Astrocyte of the hippocampus (primary cell): ENCODE measurements around the gene TKTL1.
"Not testable (repeated sequence)": the region's sequence is repeated elsewhere in the genome, so short reads cannot be mapped to it uniquely, and the experiment has no call there.

Experiments
- DNase-seq: peaks from one replicate; pipeline ENCODE4 v3.0.0; 2011; ENCODE audit warnings: low read depth, low spot score

Gene TKTL1

GRCh38 chrX:154309041-154309775, 13.6 kb downstream of the TKTL1 start:
- no peak for DNase-seq

GRCh38 chrX:154310616-154311536, 15.3 kb downstream of the TKTL1 start:
- no peak for DNase-seq

DNA sequence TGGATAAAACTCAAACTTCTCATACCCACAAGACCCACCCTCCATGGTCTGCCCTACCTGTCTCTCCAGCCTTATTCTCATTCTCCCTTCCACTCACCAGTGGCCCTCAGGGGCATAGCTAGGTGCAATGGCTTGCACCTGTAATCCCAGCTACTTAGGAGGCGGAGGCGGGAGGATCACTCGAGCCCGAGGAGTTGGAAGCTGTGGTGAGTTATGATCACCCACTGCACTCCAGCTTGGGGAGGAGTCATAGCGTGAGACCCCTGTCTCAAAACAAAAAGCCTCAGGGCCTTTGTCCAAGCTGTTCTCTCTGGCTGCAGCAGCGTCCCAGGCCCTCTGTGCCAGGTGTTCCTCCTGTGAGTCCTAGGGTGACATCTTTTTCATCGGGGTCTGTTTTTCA, 16.5 kb downstream of the TKTL1 start:
- DNase-seq = no peak

DNA sequence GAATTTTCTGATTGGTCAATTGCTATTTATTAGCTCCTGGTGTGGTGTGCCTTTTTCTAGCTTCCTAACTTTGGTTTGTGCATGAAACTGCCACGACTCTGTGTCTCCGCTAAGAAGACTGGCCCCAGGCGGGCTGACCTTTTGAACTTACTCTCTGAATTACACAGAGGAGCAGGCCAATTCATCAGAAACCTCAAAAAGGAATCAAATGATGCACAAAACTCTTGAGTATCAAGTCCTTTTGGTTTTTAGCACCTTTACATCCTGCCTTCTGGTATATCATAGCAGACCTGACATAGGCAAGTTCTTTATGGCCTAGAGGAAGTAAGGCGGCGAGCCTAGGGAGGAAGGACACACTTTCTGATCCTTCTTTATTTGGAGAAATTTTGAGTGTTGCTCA, 17.6 kb downstream of the TKTL1 start:
- no peak for DNase-seq

DNA sequence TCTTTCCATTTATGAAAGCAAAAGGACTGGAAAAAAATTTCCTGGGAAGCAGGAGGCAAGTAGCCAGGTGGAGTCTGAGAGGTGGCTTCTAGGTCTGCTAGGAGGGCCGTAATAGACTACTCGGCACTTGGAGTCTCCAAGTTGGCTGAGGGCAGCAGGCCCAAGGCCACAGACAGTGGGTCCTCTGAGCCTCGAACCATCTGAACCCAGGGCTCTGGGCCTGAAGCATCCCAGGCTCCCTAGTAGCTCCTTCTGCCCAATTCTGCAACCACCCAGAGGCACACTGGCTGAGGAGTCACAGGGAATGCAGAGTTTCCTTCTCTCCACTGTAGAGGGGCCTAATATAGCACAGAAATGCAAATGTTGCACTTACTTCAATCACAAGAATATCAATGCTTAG, 19.8 kb downstream of the TKTL1 start:
- DNase-seq = no peak

- DNase-seq = no peak
Observed at GRCh38 chrX:154317391-154317995, 21.9 kb downstream of the TKTL1 start.

DNA sequence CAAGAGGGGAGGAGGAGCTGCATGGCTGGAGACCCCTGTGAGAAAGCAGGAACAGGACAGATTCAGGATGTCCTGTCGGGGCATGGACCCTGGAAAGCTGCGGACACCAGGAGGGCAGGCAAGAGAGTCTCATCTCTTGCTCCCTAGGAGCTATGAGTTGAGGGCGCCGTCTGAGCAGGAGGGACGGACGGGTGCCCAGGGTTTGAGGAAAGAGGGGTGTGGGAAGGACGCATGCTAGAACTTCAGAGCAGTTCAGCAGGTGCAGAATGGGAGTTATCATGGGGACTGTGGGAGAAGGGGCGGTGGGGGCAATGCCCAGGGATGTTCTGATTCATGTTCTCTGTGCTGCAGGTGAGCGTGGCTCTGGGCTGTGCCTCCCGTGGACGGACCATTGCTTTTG, 24.8 kb downstream of the TKTL1 start:
- DNase-seq = no peak

- DNase-seq = no peak
Observed at GRCh38 chrX:154321152-154321551, 25.6 kb downstream of the TKTL1 start.

DNA sequence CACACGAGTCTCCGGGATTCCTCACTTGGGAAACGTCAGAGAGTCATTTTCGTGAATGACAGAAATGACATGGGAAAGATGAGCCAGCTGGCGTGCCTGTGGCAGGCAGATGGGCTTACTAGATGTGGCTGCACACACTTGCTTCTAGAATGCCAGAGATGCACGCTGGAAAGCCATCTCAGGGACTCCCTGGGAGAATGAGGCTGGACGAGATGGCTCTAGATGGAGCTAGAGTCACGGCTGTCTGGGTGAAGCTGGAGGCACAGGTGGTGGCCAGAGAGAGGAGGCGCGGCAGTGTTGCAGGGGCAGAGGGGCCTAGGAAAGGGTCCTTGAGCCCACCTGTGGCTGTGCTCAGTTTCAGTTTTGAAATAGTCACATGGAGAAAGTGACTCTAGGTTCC, 26.0 kb downstream of the TKTL1 start:
- no peak for DNase-seq

GRCh38 chrX:154322890-154323289, 27.3 kb downstream of the TKTL1 start:
- DNase-seq = no peak

DNA sequence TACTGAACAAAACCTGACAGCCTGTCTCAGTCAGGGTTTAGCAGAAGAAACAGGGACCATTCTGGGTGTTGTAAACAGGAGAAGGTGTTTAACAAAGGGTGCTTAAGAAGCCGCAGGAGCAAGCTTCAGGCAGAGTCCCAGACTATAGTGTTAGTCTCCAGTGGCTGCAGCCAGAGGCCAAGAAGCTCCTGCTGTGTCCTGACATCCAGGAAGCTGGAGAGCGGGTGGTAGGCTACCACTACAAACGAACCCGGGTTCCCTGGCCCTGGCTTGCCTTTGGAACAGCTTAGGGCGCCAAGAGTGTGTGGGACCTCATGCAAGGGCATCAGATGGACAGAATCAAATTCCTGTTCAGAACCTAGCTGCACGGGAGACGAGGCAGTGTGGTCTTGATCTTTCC, 27.9 kb downstream of the TKTL1 start:
- DNase-seq = no peak

GRCh38 chrX:154325541-154325940, 29.9 kb downstream of the TKTL1 start:
- peak; percentile 63 for DNase-seq

DNA sequence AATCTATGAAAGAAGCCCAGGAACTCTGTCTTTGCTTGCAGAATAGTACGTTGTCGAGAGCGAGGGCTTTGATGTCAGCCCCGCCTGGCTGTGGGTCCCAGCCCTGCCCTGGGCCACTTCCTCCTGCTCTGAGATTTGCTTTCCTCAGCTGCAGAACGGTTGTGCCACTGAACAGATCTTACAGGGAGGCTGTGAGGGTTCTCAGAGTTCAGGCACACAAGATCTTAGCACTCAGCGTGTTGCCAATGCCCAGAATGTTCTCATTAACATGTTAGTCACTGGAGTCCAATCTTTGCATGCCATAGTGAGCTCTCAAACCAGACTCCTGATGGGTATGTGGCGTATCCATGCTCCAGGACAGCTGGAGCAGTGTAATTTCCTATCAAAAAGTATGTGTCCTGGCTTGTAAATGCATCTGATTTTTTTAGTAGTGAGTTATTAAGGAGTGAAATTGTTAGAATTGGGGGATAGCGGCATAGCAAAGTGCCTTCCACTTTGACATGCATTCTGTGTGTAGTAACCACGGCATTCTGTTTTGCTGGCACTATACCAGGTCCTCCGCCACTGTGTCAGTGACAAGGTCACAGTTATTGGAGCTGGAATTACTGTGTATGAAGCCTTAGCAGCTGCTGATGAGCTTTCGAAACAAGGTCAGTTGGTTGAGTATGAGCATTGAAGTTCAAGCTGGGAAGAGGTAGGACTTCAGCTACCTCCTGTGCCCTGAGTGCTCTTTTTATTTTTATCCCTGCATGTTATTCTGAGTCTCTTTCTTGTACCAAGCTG, 31.6 kb downstream of the TKTL1 start:
- peak; percentile 60 for DNase-seq

GRCh38 chrX:154328646-154329045, 33.1 kb downstream of the TKTL1 start:
- DNase-seq = no peak

DNA sequence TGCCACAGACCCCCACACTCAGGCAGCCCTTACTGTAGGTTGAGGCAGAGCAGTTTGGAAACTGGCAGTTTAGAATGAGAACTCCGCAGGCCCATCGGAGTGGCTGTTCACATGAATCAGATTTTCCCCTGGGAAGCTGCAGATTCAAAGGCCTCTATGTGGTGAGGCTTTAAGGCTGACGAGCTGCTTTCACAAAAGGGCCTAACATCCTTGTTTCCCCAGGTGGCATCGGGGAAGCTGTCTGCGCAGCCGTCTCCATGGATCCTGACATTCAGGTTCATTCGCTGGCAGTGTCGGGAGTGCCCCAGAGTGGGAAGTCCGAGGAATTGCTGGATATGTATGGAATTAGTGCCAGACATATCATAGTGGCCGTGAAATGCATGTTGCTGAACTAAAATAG, 33.7 kb downstream of the TKTL1 start:
- no peak for DNase-seq

DNA sequence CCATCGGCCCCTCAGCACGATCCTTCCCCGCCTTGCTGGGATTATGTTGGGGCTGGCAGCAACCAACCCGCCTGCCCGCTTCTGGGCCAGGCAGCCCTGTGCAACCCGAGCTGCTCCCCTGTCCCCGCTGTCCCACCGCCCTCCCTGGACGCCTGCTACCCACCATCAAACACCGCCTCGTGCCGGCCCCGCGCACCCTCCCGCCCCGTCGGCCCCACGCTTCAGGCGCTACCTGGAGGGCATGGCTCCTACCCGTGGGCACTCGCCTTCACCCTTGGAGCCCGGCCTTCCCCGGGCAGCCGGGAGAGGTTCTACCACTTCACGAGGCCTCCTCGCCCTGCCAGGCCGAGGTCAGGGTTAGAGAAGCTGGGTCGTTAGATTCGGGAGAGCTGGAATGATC, 37.0 kb downstream of the TKTL1 start:
- no peak for DNase-seq

- DNase-seq = no peak
Observed at GRCh38 chrX:154333116-154333515, 37.5 kb downstream of the TKTL1 start.

DNA sequence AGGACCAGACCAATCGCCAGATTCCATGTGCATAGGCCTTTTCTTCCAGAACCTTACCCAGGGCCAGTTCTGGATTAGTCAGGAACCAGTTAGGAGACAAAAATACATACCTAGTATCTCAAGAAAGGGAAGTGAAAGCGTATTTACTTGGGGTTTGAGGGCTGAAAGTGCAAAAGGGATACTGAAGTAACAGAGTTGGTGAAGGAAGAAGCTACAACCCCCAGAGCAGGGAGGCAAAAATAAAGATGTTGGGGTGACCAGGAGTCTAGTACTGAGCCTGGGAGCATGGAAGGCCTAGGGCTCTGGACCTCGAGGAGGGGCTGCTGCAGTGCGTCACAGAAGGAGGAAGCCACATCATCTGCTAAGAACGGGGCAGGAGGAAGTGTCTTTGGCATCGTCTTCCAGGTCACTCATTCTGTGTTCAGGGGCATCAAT, 38.3 kb downstream of the TKTL1 start:
- no peak for DNase-seq

DNA sequence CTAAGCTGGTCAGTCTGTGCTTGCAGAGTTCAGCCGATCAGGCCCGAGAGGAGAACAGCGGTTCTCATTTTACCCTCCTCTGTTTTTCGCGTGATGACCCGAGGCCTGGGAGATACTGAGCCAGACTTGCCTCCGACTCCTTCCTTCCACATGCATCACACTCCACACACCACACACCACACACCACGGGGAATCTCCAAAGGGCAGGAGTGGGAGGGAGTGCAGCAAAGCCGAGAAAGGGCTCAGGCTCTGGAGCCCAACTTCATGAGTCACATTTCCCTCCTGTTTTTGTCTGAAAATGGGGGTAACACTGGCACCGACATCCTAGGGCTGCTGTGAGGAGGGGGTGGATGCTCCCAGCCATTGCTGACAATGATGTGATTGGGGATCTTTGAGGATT, 38.9 kb downstream of the TKTL1 start:
- DNase-seq = no peak

DNA sequence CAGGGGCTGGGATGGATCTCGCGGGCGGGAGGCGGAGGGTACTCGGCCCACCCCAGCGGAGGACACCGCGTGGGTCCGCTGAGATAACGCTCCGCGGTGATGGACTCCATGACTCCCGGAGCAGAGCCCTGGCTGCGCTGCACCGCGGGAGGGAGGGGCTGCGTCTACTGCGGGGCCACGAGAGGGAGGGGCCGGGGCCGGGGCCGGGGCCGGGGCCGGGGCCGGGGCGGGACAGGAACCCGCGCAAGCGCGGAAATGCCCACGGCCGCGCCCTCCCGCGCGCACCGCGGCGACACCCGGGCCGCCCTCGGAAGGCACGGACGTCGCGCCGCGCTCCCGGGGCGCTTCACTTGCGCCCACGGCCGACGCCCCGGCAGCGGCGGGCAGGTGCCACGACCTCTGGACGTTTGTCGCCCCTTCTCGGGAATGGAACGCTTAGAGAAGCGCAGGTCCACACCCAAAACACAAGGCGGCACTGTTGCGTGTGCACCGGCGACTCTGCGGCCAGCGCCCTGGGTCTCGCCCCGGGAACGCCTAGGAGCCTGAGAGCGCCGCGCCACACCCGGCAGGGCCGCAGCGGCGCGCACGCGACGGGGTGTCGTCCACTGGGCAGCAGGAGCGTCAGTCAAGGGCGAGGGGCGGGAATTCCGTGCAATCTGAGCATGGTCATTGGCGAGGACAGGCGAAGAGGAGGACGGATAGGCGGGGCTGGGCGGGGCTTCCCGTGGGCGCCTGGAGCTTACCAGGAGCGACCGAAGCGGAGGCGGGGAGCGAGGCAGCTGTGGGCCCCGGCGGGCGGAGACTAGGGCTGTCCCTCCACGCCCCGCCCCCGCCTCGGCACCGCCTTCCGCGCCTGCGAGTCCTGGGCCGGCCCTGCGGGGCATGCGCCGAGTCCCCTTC, 46.1 kb downstream of the TKTL1 start:
- not testable (repeated sequence) for DNase-seq

GRCh38 chrX:154343063-154343462, 47.5 kb downstream of the TKTL1 start:
- not testable (repeated sequence) for DNase-seq
